Thoracic aorta (tissue), 2 donors: Measurements from ENCODE around the gene PROX2. TPM values are rescaled to one million over a fixed set of nuclear protein-coding genes. Genes with fewer than 3 reads are reported as not detected.
A peak's percentile ranks its signal among the peaks of the same experiment; 100 is the strongest.

Source experiments
- ATAC-seq: fragments of 150-250 bp; one replicate; pipeline ENCODE4 v1.8.0; 2017; ENCODE audit warnings: low read depth; ENCODE audit not compliant: insufficient number of reproducible peaks, low FRiP score
- DNase-seq: peaks from one replicate; pipeline ENCODE4 v3.0.0-alpha.2; 2020; ENCODE audit warnings: low spot score
- H3K27ac ChIP-seq, 2 donors: fragments of 200-600 bp; sonication (generic); 1 replicate in 1 of 2; 2 replicates in 1 of 2; pipeline ENCODE4 v1.5.1; 2016; ENCODE audit warnings: mild to moderate bottlenecking in 2 of 2, moderate library complexity in 2 of 2
- H3K27me3 ChIP-seq: fragments of 200-600 bp; sonication (generic); replicated peaks from 2 replicates; pipeline ENCODE4 v1.6.0; 2016; ENCODE audit warnings: mild to moderate bottlenecking; ENCODE audit not compliant: insufficient read depth
- H3K36me3 ChIP-seq: fragments of 200-600 bp; sonication (generic); one replicate; pipeline ENCODE4 v1.5.1; 2016
- H3K4me1 ChIP-seq, 2 donors: fragments of 200-600 bp; sonication (generic); 1 replicate in 1 of 2; 2 replicates in 1 of 2; pipeline versions ENCODE4 v1.5.1 to v1.6.0; 2016; ENCODE audit warnings: low read depth in 2 of 2, mild to moderate bottlenecking in 1 of 2; ENCODE audit not compliant: control insufficient read depth in 1 of 2
- H3K4me3 ChIP-seq: fragments of 200-600 bp; sonication (generic); 2 replicates; pipeline ENCODE4 v1.5.1; 2016; ENCODE audit warnings: mild to moderate bottlenecking
- H3K9me3 ChIP-seq: fragments of 200-600 bp; sonication (generic); 2 replicates; pipeline ENCODE4 v1.5.1; 2016
- CTCF ChIP-seq: fragments of 200-600 bp; sonication (generic); IDR thresholded peaks from one replicate; pipeline ENCODE4 v1.5.1; 2019; ENCODE audit warnings: antibody characterized with exemption
- total RNA-seq, 2 donors: library from RNA; depleted of rRNA; stranded (reverse); fragments of >200 nt; gene quantifications; one replicate each; pipeline versions ENCODE4 v1.1.0 to v1.2.3, GENCODE V29; 2016

PROX2 gene
- total RNA-seq, 2 donors from 2014 or later = not detected

DNA sequence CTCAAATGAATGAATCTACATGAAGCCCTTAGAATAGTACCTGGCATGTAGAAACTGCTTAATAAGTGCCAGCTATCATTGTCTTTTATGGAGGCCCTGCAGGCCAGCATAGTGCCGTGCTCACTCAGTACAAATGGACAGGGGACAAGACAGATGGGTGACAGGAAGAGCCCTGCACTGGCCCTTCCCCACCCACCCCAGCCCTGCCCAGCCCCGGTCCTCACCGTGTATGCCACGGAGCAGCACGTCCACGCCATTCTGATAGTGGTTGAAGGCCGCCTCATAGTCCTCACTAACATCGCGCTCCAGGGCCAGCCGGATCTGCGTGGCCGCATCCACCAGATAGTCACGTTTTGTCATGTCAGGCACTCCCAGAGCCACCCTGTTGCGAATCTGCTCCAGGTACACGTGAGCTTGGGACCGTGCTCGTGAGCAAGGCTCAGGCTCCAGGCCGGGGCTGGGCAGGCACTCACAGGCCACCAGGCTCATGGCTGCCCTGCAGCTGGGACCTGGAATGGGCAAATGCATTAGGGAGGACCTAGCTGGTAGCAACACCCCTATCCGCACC lies 45.2 kb upstream of the PROX2 start:
- ATAC-seq (no peak), DNase-seq (no peak)
- Histone ChIP-seq H3K9me3 (no peaks in the 10 kb centered on the region), H3K36me3 (no peaks in the 10 kb centered on the region), H3K4me1 (peaks cover 11 to 34% of the 10 kb centered on the region in 2 donors), H3K4me3 (no peak overlapping the region), H3K27ac (no peak overlapping the region), H3K27me3 (no peaks in the 10 kb centered on the region)
- no peak for TF ChIP-seq CTCF

- no peak overlapping the region for H3K4me3 ChIP-seq
- DNase-seq (no peak), ATAC-seq (no peak)
- H3K4me1 ChIP-seq = peaks cover 11 to 34% of the 10 kb centered on the region in 2 donors
- H3K27ac ChIP-seq = no peak overlapping the region
- H3K27me3 ChIP-seq = no peaks in the 10 kb centered on the region
- H3K36me3 ChIP-seq = no peaks in the 10 kb centered on the region
- TF ChIP-seq CTCF = no peak
- no peaks in the 10 kb centered on the region for H3K9me3 ChIP-seq
These were observed 44.3 kb upstream of the PROX2 start for GRCh38 chr14:74920281-74920680.

DNA sequence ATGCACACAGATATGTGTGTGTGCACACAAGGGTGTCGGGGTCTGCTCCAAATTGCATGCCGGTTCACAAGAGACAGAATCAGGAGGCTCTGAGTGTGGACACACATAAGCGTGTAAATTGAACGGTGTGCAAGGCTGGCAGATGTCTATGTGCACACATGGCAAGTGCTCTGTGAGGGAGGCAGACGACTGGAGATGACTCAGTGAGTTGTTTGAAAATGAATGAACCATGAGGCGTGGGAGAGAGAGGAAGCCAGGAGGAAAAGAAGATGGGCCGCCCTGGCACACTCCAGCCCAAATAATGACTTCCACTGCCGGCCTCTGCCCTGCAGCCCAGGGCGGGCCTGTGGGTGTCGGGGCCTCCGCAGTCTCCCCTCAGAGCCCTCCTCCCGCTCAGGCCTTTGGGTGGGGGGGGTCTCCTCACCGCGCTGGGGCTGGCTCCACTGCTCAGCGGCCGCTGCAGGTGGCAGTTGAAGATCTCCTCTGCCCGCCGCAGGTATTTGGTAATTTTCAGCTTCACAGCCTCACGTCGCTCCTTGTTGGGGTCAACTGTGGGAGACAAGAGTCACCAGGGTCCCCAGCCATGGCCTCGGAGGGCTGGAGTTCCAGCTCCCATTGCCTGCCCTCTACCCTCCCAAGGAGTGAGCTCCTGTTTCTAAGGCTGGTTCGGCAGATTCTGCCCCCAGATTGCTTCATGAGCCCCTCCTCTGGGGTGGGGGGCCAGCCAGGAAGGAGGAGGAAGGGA lies 43.6 kb upstream of the PROX2 start:
- Histone ChIP-seq H3K36me3 (no peaks in the 10 kb centered on the region), H3K4me1 (peaks cover 11 to 35% of the 10 kb centered on the region in 2 donors), H3K9me3 (no peaks in the 10 kb centered on the region), H3K27me3 (no peaks in the 10 kb centered on the region), H3K27ac (no peak overlapping the region), H3K4me3 (no peak overlapping the region)
- no peak for TF ChIP-seq CTCF
- ATAC-seq (no peak), DNase-seq (no peak)

DNA sequence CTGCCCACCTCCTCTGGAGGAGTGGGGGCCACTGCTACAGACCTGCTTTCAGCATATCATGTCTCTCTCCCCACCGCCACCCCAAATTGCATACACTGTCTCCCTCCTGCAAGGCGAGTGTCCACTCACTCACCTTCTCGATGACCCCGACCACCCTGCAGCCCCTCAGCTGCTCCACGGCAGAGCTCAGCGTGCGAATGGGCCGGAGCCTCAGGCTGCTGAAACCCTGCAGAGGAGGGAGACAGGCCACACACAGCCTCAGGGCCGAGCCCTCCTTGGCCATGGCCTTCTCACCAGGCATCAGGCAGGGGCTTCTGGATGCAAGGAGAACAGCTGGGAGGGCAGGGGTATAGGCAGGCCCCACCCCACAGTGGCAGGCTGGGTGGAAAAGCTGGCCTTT lies 42.4 kb upstream of the PROX2 start:
- H3K4me3 ChIP-seq = no peak overlapping the region
- no peak for ATAC-seq
- H3K27ac ChIP-seq = peak overlapping the region; percentile 38 to 45
- DNase-seq = no peak
- no peak for TF ChIP-seq CTCF
- H3K9me3 ChIP-seq = no peaks in the 10 kb centered on the region
- H3K27me3 ChIP-seq = no peaks in the 10 kb centered on the region
- no peaks in the 10 kb centered on the region for H3K36me3 ChIP-seq
- peaks cover 16 to 46% of the 10 kb centered on the region in 2 donors for H3K4me1 ChIP-seq

DNA sequence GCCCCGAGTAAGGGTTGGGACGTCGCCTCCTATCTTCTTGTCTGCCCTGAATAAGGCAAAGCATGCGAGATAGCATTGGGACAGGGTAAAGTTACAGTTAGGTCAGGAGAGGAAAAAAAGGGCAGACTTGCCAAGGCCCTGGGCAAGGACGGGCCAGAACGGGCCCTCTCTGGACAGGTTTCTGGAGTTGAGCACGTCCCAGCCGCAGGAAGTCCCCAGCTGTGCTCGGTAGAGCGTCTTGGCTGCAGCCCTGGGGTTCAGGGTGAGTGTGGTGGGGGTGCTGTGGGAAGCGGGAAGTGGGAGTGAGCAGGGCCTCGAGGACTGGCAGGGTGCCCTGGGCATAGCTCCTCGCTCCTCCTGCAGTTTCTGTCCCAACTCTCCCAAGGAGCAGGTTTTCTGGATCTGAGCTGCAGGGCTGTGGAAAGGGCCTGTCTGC lies 41.7 kb upstream of the PROX2 start:
- peak overlapping the region; percentile 55 to 56 for H3K27ac ChIP-seq
- DNase-seq (no peak), ATAC-seq (no peak)
- no peak for TF ChIP-seq CTCF
- no peaks in the 10 kb centered on the region for H3K36me3 ChIP-seq
- no peaks in the 10 kb centered on the region for H3K9me3 ChIP-seq
- no peak overlapping the region for H3K4me3 ChIP-seq
- H3K27me3 ChIP-seq = no peaks in the 10 kb centered on the region
- peaks cover 16 to 43% of the 10 kb centered on the region in 2 donors for H3K4me1 ChIP-seq
